ENCODE measurements around the gene UBQLN4. TPM values are rescaled to one million over a fixed set of nuclear protein-coding genes. Genes with fewer than 3 reads are reported as not detected.
A peak's percentile ranks its signal among the peaks of the same experiment; 100 is the strongest.

The UBQLN4 gene
- polyA plus RNA-seq, 3 donors = 2.3 to 15.9 (median 2.9) TPM

GRCh38 chr1:156014829-156015228 is 38.8 kb downstream of the UBQLN4 start:
- H3K27me3 Mint-ChIP-seq (ENCODE audit: low read depth in 3 of 3) = no peaks in the 10 kb centered on the region
- intact Hi-C loops (cut with micrococcal nuclease) = loop anchor here in 1 of 2 donors (5.0 kb wide), 1 partner anchor 37 kb away; the partner anchor contains the start of genes LAMTOR2 and UBQLN4

DNA sequence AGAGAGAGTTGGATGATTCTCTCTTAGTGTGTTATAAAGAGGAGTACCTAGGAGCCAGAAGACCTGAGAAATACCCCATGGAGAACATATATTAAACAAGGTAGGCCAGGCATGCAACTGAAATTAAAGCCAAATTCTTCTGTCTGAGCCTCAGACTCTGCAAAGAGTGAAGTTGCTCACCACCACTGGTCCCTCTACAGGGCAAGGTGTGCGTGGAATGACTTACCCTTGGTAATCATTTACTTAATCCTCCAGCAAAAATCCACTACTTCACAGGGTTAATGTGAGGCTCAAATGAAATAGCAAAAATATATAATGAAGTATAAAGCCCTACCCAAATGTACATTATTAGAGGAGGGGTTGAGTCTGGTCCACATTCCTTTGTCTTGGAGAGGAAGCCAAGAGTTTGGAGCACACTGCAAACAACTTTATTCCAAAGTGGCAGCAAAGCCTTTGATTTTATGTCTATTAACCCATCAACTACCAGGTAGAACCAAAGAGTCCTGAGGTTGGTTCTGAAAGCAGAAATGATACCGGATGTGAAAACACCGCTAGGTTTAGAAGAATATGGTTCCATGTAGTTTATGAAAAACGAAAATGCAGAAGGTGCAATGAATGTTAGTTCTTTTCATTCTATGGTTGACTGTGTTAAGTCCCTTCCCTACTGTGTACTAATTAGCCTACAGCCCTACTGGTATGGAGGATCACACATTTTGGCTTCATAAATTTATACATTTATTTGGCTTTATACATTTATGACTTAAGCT is 41.4 kb downstream of the UBQLN4 start:
- no peak overlapping the region for H3K27ac ChIP-seq (ENCODE audit: low read depth in 1 of 2, low read length in 2 of 2)
- H3K36me3 Mint-ChIP-seq = peaks cover 70 to 93% of the 10 kb centered on the region in 2 donors
- TF ChIP-seq, protein P1, sequence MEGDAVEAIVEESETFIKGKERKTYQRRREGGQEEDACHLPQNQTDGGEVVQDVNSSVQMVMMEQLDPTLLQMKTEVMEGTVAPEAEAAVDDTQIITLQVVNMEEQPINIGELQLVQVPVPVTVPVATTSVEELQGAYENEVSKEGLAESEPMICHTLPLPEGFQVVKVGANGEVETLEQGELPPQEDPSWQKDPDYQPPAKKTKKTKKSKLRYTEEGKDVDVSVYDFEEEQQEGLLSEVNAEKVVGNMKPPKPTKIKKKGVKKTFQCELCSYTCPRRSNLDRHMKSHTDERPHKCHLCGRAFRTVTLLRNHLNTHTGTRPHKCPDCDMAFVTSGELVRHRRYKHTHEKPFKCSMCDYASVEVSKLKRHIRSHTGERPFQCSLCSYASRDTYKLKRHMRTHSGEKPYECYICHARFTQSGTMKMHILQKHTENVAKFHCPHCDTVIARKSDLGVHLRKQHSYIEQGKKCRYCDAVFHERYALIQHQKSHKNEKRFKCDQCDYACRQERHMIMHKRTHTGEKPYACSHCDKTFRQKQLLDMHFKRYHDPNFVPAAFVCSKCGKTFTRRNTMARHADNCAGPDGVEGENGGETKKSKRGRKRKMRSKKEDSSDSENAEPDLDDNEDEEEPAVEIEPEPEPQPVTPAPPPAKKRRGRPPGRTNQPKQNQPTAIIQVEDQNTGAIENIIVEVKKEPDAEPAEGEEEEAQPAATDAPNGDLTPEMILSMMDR (IDR thresholded peaks at IDR 0.05) = no peak

More at GRCh38 chr1:156014829-156015228, 38.8 kb downstream of the UBQLN4 start:
- Mint-ChIP-seq H3K27ac (no peak overlapping the region), H3K4me3 (no peak overlapping the region), H3K36me3 (peaks cover 69 to 94% of the 10 kb centered on the region in 2 donors), H3K9me3 (peaks cover 0 to 6% (median 0%) of the 10 kb centered on the region in 7 donors), H3K4me1 (peaks cover 9% of the 10 kb centered on the region)
- H3K4me2 ChIP-seq (replicated peaks; ENCODE audit: extremely low read depth, low read length, poor library complexity, severe bottlenecking) = no peak overlapping the region
- peaks cover 9 to 12% of the 10 kb centered on the region in 2 donors for H3K4me1 ChIP-seq (ENCODE audit: control insufficient read depth in 1 of 2, insufficient read depth in 2 of 2, low read length in 2 of 2)
- H3K27ac ChIP-seq (ENCODE audit: low read depth in 1 of 2, low read length in 2 of 2) = no peak overlapping the region
- H3K4me3 ChIP-seq (replicated peaks in 1 of 3; ENCODE audit: low read depth in 2 of 3, low read length in 3 of 3) = no peak overlapping the region
- H3K9me3 ChIP-seq (replicated peaks in 1 of 2; ENCODE audit: control insufficient read depth in 1 of 2, insufficient read depth in 1 of 2, low read length in 2 of 2) = no peaks in the 10 kb centered on the region
- H2AFZ ChIP-seq (ENCODE audit: insufficient read depth, low read depth, low read length, poor library complexity, severe bottlenecking) = no peak overlapping the region
- H4K20me1 ChIP-seq (ENCODE audit: insufficient read depth, low read length) = peaks cover 66% of the 10 kb centered on the region
- no peak overlapping the region for H3K9ac ChIP-seq (ENCODE audit: insufficient read depth, low read length, poor library complexity, severe bottlenecking)
- TF ChIP-seq, protein P1 (IDR thresholded peaks at IDR 0.05) = no peak
- WGBS (ENCODE audit: insufficient coverage) = 100% methylated on average over 2 of the region's 7 CpGs
- no peaks in the 10 kb centered on the region for H3K27me3 ChIP-seq (ENCODE audit: control insufficient read depth in 2 of 2, insufficient read depth in 2 of 2, low read length in 2 of 2)
- DNase-seq = no peak
- H3K79me2 ChIP-seq (ENCODE audit: insufficient read depth, low read length) = peaks cover 51% of the 10 kb centered on the region
- H3K36me3 ChIP-seq (replicated peaks in 1 of 2; ENCODE audit: control insufficient read depth in 1 of 2, insufficient read depth in 2 of 2, low read length in 2 of 2) = peaks cover 63 to 87% of the 10 kb centered on the region in 2 donors

More for the DNA sequence above, 41.4 kb downstream of the UBQLN4 start:
- Histone ChIP-seq H3K4me2 (replicated peaks; ENCODE audit: extremely low read depth, low read length, poor library complexity, severe bottlenecking) (no peak overlapping the region), H4K20me1 (ENCODE audit: insufficient read depth, low read length) (peaks cover 69% of the 10 kb centered on the region), H3K79me2 (ENCODE audit: insufficient read depth, low read length) (peaks cover 25% of the 10 kb centered on the region), H3K9me3 (replicated peaks in 1 of 2; ENCODE audit: control insufficient read depth in 1 of 2, insufficient read depth in 1 of 2, low read length in 2 of 2) (no peaks in the 10 kb centered on the region), H2AFZ (ENCODE audit: insufficient read depth, low read depth, low read length, poor library complexity, severe bottlenecking) (no peak overlapping the region), H3K27me3 (ENCODE audit: control insufficient read depth in 2 of 2, insufficient read depth in 2 of 2, low read length in 2 of 2) (no peaks in the 10 kb centered on the region), H3K36me3 (replicated peaks in 1 of 2; ENCODE audit: control insufficient read depth in 1 of 2, insufficient read depth in 2 of 2, low read length in 2 of 2) (peaks cover 72 to 88% of the 10 kb centered on the region in 2 donors), H3K9ac (ENCODE audit: insufficient read depth, low read length, poor library complexity, severe bottlenecking) (no peak overlapping the region), H3K4me1 (ENCODE audit: control insufficient read depth in 1 of 2, insufficient read depth in 2 of 2, low read length in 2 of 2) (no peaks in the 10 kb centered on the region), H3K4me3 (replicated peaks in 1 of 3; ENCODE audit: low read depth in 2 of 3, low read length in 3 of 3) (no peak overlapping the region)
- Mint-ChIP-seq H3K4me1 (no peaks in the 10 kb centered on the region), H3K9me3 (no peaks in the 10 kb centered on the region), H3K4me3 (no peak overlapping the region), H3K27me3 (ENCODE audit: low read depth in 3 of 3) (no peaks in the 10 kb centered on the region), H3K27ac (peak overlapping the region in 1 of 7 donors; percentile 3)
- WGBS (ENCODE audit: insufficient coverage) = no CpG with 5 or more reads among the region's 4 CpGs
- no peak for DNase-seq
- intact Hi-C loops (cut with micrococcal nuclease) = loop anchor here in 1 of 2 donors (5.0 kb wide), 1 partner anchor 40 kb away; the partner anchor contains the start of genes LAMTOR2 and UBQLN4
